HepG2 (cell line): ENCODE results near the gene TSPAN11. TPM values are rescaled to one million over a fixed set of nuclear protein-coding genes. Genes with fewer than 3 reads are reported as not detected.

Experiments used
- ATAC-seq: fragments of 200-7000 bp; cut with Tn5 transposase; 3 replicates; pipeline ENCODE4 v1.9.1; 2020; ENCODE audit warnings: mild to moderate bottlenecking, moderate library complexity
- BruUV-seq: library from RNA; stranded (reverse); fragments of 400-500 nt; replicated peaks from 2 replicates; lab custom pipeline; 2021; lab: Mats Ljungman, UMichigan
- CTCF ChIA-PET: fragments of 300-600 bp; formaldehyde crosslinking; extraction: SDS; loops from one replicate; lab custom pipeline; 2021; ENCODE audit warnings: low total read pairs, inconsistent platforms, low intra/inter-chr PET ratio; lab: Yijun Ruan, JAX
- POLR2A ChIA-PET: fragments of 350-600 bp; sonication (Branson Sonifier 250); formaldehyde crosslinking; loops from one replicate; lab custom pipeline; 2020; ENCODE audit warnings: antibody characterized with exemption, inconsistent platforms; lab: Yijun Ruan, JAX
- DNase-seq: peaks from one replicate; pipeline ENCODE4 v3.0.0-alpha.2; 2015; ENCODE audit warnings: low spot score
- FAIRE-seq: peaks from 3 replicates; lab custom pipeline; 2011; peaks lifted over from hg19 to GRCh38; lab: Jason Lieb, UNC
- H2AFZ ChIP-seq: one replicate; pipeline ENCODE4 v1.6.1; 2011; ENCODE audit warnings: low read length, inconsistent platforms
- H3K27ac ChIP-seq: fragments of 300-600 bp; 3 replicates; pipeline ENCODE4 v1.8.0; 2011; ENCODE audit warnings: mixed run types, mild to moderate bottlenecking, mixed read lengths, low read length, inconsistent platforms; ENCODE audit not compliant: insufficient read depth; ENCODE audit errors: extremely low read length
- H3K27me3 ChIP-seq, 2 experiments: fragments of 200-600 bp in 1 of 2; 2 replicates in 1 of 2; 3 replicates in 1 of 2; pipeline versions ENCODE4 v1.6.0 to v1.8.0; 2011; ENCODE audit warnings: low read length in 2 of 2, mild to moderate bottlenecking in 2 of 2, moderate library complexity in 2 of 2, inconsistent platforms in 1 of 2; ENCODE audit not compliant: insufficient read depth in 2 of 2, control insufficient read depth in 1 of 2
- H3K36me3 ChIP-seq, 2 experiments: fragments of 200-600 bp in 1 of 2; replicated peaks in 1 of 2; 2 replicates in 1 of 2; 3 replicates in 1 of 2; pipeline versions ENCODE4 v1.5.1 to v1.8.0; 2011; ENCODE audit warnings: low read length in 2 of 2, inconsistent platforms in 1 of 2; ENCODE audit not compliant: insufficient read depth in 2 of 2, control insufficient read depth in 1 of 2
- H3K4me1 ChIP-seq: 2 replicates; pipeline ENCODE4 v1.5.1; 2012; ENCODE audit warnings: low read length, inconsistent platforms; ENCODE audit not compliant: insufficient read depth
- H3K4me2 ChIP-seq: 2 replicates; pipeline ENCODE4 v1.6.0; 2011; ENCODE audit warnings: low read depth, low read length, inconsistent platforms
- H3K4me3 ChIP-seq, 3 experiments: fragments of 200-600 bp in 1 of 3; sonication (generic), shearing (Covaris generic) in 1 of 3; replicated peaks in 1 of 3; 2 replicates each; pipeline ENCODE4 v1.5.1; 2011 to 2016; ENCODE audit warnings: low read length in 3 of 3, inconsistent platforms in 2 of 3, low read depth in 2 of 3, mild to moderate bottlenecking in 2 of 3, control low read depth in 1 of 3, mixed read lengths in 1 of 3; ENCODE audit not compliant: insufficient read depth in 1 of 3
- H3K79me2 ChIP-seq: one replicate; pipeline ENCODE4 v1.6.1; 2011; ENCODE audit warnings: low read length, inconsistent platforms; ENCODE audit not compliant: insufficient read depth
- H3K9ac ChIP-seq: 2 replicates; pipeline ENCODE4 v1.6.0; 2011; ENCODE audit warnings: mild to moderate bottlenecking, low read depth, low read length, inconsistent platforms; ENCODE audit not compliant: insufficient read depth
- H3K9me3 ChIP-seq: 2 replicates; pipeline ENCODE4 v1.5.1; 2012; ENCODE audit warnings: mild to moderate bottlenecking, low read length
- H4K20me1 ChIP-seq: 2 replicates; pipeline ENCODE4 v1.6.0; 2011; ENCODE audit warnings: inconsistent platforms, mild to moderate bottlenecking, low read length, moderate library complexity; ENCODE audit not compliant: insufficient read depth
- ELF1 ChIP-seq: sonication (generic); formaldehyde crosslinking; IDR thresholded peaks from 2 replicates; pipeline ENCODE4 v1.4.0; 2020; ENCODE audit warnings: missing genetic modification reagents
- HDAC2 ChIP-seq: sonication (generic); formaldehyde crosslinking; IDR thresholded peaks from 2 replicates; pipeline ENCODE4 v1.4.0; 2020; ENCODE audit warnings: missing genetic modification reagents
- SETDB1 ChIP-seq: sonication (generic); formaldehyde crosslinking; IDR thresholded peaks from 2 replicates; pipeline ENCODE4 v1.5.1; 2020; ENCODE audit warnings: missing genetic modification reagents, mild to moderate bottlenecking, borderline replicate concordance
- USF2 ChIP-seq, 2 experiments: sonication (generic) in 1 of 2; formaldehyde crosslinking in 1 of 2; IDR thresholded peaks; 2 replicates each; pipeline versions ENCODE4 v1.5.1 to v1.6.1; 2011 to 2020; ENCODE audit warnings: borderline replicate concordance in 1 of 2, low read depth in 1 of 2, low read length in 1 of 2, mild to moderate bottlenecking in 1 of 2, missing genetic modification reagents in 1 of 2, moderate library complexity in 1 of 2
- ZBTB20 ChIP-seq: sonication (generic); formaldehyde crosslinking; IDR thresholded peaks from 2 replicates; pipeline ENCODE4 v1.8.1; 2023; ENCODE audit warnings: missing genetic modification reagents, low read depth, mild to moderate bottlenecking, borderline replicate concordance
- ZKSCAN8 ChIP-seq: IDR thresholded peaks from 2 replicates; pipeline ENCODE4 v1.6.1; 2016; ENCODE audit warnings: borderline replicate concordance, missing genetic modification reagents, missing compliant biosample characterization
- ZMYM4 ChIP-seq: sonication (generic); formaldehyde crosslinking; IDR thresholded peaks from 2 replicates; pipeline ENCODE4 v1.8.1; 2023; ENCODE audit warnings: mild to moderate bottlenecking, missing genetic modification reagents
- ZNF431 ChIP-seq: sonication (generic); formaldehyde crosslinking; IDR thresholded peaks from 2 replicates; pipeline ENCODE4 v1.9.0; 2022; ENCODE audit warnings: missing genetic modification reagents, low read depth, mild to moderate bottlenecking, borderline replicate concordance
- ZNF446 ChIP-seq: sonication (generic); formaldehyde crosslinking; IDR thresholded peaks from 2 replicates; pipeline ENCODE4 v1.5.0; 2020; ENCODE audit warnings: mild to moderate bottlenecking, missing genetic modification reagents
- ZNF709 ChIP-seq: sonication (generic); formaldehyde crosslinking; IDR thresholded peaks from 2 replicates; pipeline ENCODE4 v1.5.0; 2020; ENCODE audit warnings: mild to moderate bottlenecking, missing genetic modification reagents
- WGBS: methylation state at CpG from one replicate; pipeline ENCODE4 v1.1.6; 2017; ENCODE audit warnings: low lambda C conversion rate; 5-methylcytosine and 5-hydroxymethylcytosine counted together
- in situ Hi-C: cut with HindIII; loops from 2 replicates; pipeline ENCODE4 v1.10.0; 2017; ENCODE audit warnings: low pct_unique_long_range_greater_than_20kb; ENCODE audit not compliant: extremely low pct_ligation_motif_present
- intact Hi-C: fragments of 100-400 bp; cut with micrococcal nuclease; formaldehyde crosslinking; loops from one replicate; pipeline ENCODE4 v1.10.0; 2022; ENCODE audit not compliant: unreplicated experiment
- polyA plus RNA-seq, 8 experiments: library from polyadenylated mRNA; depleted of rRNA in 3 of 8; stranded (reverse) in 7 of 8; unstranded in 1 of 8; fragments of >200 nt; fragmentation: Illumina TruSeq in 4 of 8; extraction: Trizol in 4 of 8; gene quantifications; 2 replicates each; pipeline versions ENCODE4 v1.2.1 to v1.2.3, GENCODE V29; 2011 to 2016; ENCODE audit warnings: low read depth in 4 of 8, missing spikeins in 1 of 8, mixed read lengths in 1 of 8; ENCODE audit not compliant: insufficient read depth in 1 of 8
- total RNA-seq, 5 experiments: library from RNA; depleted of rRNA; stranded (reverse); fragments of >200 nt; fragmentation: Illumina TruSeq; extraction: Trizol; gene quantifications; 2 replicates each; pipeline ENCODE4 v1.2.3, GENCODE V29; 2016; ENCODE audit warnings: low read depth in 1 of 5
- TF ChIP-seq, protein P1 (sequence below): fragments of 450-650 bp; IDR thresholded peaks from 2 replicates; pipeline ENCODE4 v1.6.1; 2016
- TF ChIP-seq, protein P2 (sequence below): sonication (generic); formaldehyde crosslinking; IDR thresholded peaks from 2 replicates; pipeline ENCODE4 v1.8.1; 2023; ENCODE audit warnings: missing genetic modification reagents, mild to moderate bottlenecking, borderline replicate concordance
- TF ChIP-seq, protein P3 (sequence below): IDR thresholded peaks from 2 replicates; pipeline ENCODE4 v1.4.0; 2020; ENCODE audit warnings: mild to moderate bottlenecking, missing genetic modification reagents
- TF ChIP-seq, protein P4 (sequence below): sonication (generic); formaldehyde crosslinking; IDR thresholded peaks from 2 replicates; pipeline ENCODE4 v1.9.0; 2021; ENCODE audit warnings: missing genetic modification reagents, borderline replicate concordance

The TSPAN11 gene
- total and polyA plus RNA-seq, 2 of the 13 experiments (the other 11 are each of a cell fraction or from before 2014, with no cell fraction given) = 0.01 to 0.07 TPM

DNA sequence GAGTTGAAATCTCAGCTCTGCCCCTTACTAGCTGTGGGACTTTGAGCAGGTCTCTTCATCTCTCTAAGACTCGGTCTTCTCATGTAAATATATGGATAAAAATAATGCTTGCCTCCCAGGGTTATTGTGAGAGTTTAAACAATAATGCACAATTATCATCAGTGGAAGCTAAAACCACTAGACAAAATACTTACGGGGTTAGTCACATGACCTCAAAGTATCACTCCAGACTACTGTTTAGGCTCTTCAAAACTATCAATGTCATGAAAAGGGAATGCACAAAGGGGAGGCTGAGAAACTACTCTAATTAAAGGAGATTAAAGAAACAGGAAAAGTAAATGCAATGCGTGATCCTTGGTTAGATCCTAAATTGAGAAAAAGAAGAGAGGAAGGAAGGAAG is 24.5 kb upstream of the TSPAN11 start:
- intact Hi-C loops (no loop called here), in situ Hi-C loops (no loop called here)
- Histone ChIP-seq H3K79me2 (no peaks in the 10 kb centered on the region), H3K4me1 (no peaks in the 10 kb centered on the region), H3K27ac (no peak overlapping the region), H3K36me3 (no peaks in the 10 kb centered on the region), H2AFZ (no peak overlapping the region), H3K4me3 (no peak overlapping the region), H3K27me3 (no peaks in the 10 kb centered on the region), H3K9ac (no peak overlapping the region), H3K9me3 (no peaks in the 10 kb centered on the region), H3K4me2 (no peak overlapping the region), H4K20me1 (no peaks in the 10 kb centered on the region)
- CTCF ChIA-PET = no interaction called here
- no TSS peak for BruUV-seq
- DNase-seq (no peak), ATAC-seq (no peak), FAIRE-seq (no peak)
- 11% methylated on average over 3 of the region's 3 CpGs for whole genome bisulfite sequencing
- POLR2A ChIA-PET = no interaction called here
- TF ChIP-seq, protein P1, sequence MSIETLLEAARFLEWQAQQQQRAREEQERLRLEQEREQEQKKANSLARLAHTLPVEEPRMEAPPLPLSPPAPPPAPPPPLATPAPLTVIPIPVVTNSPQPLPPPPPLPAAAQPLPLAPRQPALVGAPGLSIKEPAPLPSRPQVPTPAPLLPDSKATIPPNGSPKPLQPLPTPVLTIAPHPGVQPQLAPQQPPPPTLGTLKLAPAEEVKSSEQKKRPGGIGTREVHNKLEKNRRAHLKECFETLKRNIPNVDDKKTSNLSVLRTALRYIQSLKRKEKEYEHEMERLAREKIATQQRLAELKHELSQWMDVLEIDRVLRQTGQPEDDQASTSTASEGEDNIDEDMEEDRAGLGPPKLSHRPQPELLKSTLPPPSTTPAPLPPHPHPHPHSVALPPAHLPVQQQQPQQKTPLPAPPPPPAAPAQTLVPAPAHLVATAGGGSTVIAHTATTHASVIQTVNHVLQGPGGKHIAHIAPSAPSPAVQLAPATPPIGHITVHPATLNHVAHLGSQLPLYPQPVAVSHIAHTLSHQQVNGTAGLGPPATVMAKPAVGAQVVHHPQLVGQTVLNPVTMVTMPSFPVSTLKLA = no peak
- no peak for TF ChIP-seq ZNF431
- no peak for TF ChIP-seq ELF1 (CRISPR knock-in tag)
- no peak for TF ChIP-seq USF2 (IDR thresholded peaks at IDR 0.05; ENCODE audit: low read depth, low read length)
- no peak for TF ChIP-seq USF2 (CRISPR knock-in tag; IDR thresholded peaks at IDR 0.05; ENCODE audit: borderline replicate concordance)
- TF ChIP-seq, protein P2, sequence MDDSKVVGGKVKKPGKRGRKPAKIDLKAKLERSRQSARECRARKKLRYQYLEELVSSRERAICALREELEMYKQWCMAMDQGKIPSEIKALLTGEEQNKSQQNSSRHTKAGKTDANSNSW = no peak
- TF ChIP-seq, protein P3, sequence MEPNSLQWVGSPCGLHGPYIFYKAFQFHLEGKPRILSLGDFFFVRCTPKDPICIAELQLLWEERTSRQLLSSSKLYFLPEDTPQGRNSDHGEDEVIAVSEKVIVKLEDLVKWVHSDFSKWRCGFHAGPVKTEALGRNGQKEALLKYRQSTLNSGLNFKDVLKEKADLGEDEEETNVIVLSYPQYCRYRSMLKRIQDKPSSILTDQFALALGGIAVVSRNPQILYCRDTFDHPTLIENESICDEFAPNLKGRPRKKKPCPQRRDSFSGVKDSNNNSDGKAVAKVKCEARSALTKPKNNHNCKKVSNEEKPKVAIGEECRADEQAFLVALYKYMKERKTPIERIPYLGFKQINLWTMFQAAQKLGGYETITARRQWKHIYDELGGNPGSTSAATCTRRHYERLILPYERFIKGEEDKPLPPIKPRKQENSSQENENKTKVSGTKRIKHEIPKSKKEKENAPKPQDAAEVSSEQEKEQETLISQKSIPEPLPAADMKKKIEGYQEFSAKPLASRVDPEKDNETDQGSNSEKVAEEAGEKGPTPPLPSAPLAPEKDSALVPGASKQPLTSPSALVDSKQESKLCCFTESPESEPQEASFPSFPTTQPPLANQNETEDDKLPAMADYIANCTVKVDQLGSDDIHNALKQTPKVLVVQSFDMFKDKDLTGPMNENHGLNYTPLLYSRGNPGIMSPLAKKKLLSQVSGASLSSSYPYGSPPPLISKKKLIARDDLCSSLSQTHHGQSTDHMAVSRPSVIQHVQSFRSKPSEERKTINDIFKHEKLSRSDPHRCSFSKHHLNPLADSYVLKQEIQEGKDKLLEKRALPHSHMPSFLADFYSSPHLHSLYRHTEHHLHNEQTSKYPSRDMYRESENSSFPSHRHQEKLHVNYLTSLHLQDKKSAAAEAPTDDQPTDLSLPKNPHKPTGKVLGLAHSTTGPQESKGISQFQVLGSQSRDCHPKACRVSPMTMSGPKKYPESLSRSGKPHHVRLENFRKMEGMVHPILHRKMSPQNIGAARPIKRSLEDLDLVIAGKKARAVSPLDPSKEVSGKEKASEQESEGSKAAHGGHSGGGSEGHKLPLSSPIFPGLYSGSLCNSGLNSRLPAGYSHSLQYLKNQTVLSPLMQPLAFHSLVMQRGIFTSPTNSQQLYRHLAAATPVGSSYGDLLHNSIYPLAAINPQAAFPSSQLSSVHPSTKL (CRISPR knock-in tag) = no peak
- TF ChIP-seq ZKSCAN8 (CRISPR knock-in tag) = no peak
- TF ChIP-seq, protein P4, sequence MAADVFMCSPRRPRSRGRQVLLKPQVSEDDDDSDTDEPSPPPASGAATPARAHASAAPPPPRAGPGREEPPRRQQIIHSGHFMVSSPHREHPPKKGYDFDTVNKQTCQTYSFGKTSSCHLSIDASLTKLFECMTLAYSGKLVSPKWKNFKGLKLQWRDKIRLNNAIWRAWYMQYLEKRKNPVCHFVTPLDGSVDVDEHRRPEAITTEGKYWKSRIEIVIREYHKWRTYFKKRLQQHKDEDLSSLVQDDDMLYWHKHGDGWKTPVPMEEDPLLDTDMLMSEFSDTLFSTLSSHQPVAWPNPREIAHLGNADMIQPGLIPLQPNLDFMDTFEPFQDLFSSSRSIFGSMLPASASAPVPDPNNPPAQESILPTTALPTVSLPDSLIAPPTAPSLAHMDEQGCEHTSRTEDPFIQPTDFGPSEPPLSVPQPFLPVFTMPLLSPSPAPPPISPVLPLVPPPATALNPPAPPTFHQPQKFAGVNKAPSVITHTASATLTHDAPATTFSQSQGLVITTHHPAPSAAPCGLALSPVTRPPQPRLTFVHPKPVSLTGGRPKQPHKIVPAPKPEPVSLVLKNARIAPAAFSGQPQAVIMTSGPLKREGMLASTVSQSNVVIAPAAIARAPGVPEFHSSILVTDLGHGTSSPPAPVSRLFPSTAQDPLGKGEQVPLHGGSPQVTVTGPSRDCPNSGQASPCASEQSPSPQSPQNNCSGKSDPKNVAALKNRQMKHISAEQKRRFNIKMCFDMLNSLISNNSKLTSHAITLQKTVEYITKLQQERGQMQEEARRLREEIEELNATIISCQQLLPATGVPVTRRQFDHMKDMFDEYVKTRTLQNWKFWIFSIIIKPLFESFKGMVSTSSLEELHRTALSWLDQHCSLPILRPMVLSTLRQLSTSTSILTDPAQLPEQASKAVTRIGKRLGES (CRISPR knock-in tag) = no peak
- TF ChIP-seq ZNF446 (CRISPR knock-in tag) = no peak
- no peak for TF ChIP-seq ZNF709 (CRISPR knock-in tag)
- TF ChIP-seq SETDB1 = no peak
- TF ChIP-seq HDAC2 (CRISPR knock-in tag) = no peak
- no peak for TF ChIP-seq ZBTB20 (CRISPR knock-in tag)
- no peak for TF ChIP-seq ZMYM4 (CRISPR knock-in tag)
